GM12874 (cell line): Measurements from ENCODE around the gene RPTOR.

Experiments used
- CTCF ChIP-seq: IDR thresholded peaks from 2 replicates; pipeline ENCODE4 v1.5.1; 2011; ENCODE audit warnings: low read depth, mild to moderate bottlenecking, control low read depth, low read length, moderate library complexity; ENCODE audit not compliant: insufficient read depth

RPTOR gene

DNA sequence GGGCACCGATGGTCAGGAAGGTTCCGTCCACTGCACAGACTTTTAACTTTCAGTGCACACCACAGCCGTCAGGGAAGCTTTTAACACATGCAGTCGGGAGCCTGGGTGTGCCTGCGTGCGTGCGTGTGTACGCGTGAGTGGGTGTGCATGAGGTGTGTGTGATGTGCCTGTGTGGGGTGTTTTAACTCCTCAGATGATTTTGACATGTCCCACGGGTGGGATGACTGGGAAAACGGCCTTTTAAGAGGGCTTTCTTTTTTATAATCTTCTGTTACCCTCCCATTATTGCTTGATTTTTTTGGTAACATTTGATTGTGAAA is 294.3 kb downstream of the RPTOR start:
- TF ChIP-seq CTCF = no peak

DNA sequence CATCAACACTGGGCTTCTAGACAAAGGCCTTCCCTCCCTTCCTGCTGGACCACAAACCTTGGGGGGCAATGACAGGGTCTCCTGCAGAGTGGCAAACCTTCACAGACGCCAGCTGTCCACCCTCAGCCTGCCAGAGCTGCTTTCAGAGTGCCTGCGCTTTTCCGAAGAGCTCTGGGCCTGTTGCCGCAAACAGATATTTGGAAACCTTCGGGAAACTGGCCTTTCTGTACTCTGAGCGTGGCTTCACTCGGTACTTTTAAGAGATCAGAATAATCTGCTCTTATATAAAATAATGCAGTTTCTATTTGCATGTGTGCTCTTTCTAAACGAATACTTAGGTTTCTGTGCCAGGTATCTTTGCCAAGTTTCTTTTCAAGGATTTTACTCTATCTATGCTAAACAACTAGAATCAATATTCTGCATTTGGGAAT is 294.9 kb downstream of the RPTOR start:
- no peak for TF ChIP-seq CTCF

- no peak for TF ChIP-seq CTCF
Measured at GRCh38 chr17:80839970-80840369, 295.3 kb downstream of the RPTOR start.

GRCh38 chr17:80842456-80843013 is 297.9 kb downstream of the RPTOR start:
- TF ChIP-seq CTCF = no peak

DNA sequence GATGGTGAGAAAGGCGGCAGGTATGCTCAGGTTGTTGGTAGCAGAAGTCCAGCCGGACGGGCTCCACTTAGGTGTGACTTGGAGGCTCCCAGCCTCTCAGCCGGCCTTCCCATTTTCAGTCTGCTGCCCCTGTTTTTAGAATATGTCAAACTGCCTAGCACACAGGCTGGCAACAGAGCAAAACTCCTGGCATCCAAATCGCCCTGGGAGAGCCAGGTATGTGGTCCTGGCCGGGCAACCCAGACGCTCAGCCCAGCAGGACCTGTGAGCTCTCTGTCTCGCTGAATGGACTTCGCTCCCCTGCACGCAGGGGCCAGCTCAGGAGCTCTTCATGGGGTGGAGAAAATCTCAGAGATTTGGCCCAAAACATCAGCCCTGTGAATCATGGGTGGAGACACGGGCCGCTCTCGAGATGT is 299.1 kb downstream of the RPTOR start:
- no peak for TF ChIP-seq CTCF

GRCh38 chr17:80844418-80844990 is 299.9 kb downstream of the RPTOR start:
- no peak for TF ChIP-seq CTCF

DNA sequence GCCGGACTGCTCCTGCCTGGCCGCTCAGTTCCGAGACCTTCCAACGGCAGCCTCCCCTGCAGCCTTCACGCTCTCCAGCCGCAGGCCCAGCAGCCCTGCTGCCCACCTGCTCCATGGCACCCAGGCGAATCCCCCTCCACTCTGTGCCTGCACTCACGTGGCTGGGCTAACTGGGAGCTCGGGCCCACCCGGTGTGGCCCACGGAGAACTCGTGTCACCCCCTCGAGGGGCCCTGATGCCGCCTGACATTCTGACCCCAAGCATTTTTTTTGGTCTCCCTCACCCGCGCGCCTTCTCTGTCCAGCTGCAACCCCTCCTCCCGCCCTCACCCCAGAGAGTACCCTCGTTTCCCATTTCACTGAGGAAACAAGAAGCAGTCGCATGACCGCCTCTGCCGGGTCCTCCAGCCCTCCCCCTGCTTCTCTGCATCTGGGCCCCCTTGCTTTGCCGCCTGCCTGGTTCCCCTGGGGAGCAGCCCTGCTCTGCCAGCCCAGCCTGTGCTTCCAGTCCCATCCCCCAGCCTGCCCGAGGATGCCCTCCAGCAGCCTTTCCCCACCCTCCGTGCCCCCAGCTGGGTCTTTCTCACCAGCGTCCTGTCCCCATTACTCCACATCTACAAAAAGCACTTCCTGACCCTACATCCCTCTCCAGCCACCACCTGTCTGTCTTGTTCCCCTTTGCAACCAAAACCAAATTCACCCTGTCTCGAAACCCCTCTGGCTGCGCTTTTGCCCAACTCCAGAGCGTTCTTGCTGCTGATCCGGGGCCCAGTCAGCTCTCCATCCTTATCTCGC is 300.6 kb downstream of the RPTOR start:
- TF ChIP-seq CTCF = no peak
